Peyer's patch (tissue), 4 donors: ENCODE results near the gene PDE10A. TPM values are rescaled to one million over a fixed set of nuclear protein-coding genes. Genes with fewer than 3 reads are reported as not detected.

Experiments
- DNase-seq, 3 donors: peaks; one replicate each; pipeline ENCODE4 v3.0.0-alpha.2; 2017 to 2019
- H3K27ac ChIP-seq, 4 donors: fragments of 200-600 bp; sonication (generic); one replicate each; pipeline ENCODE4 v1.5.1; 2016 to 2019
- H3K27me3 ChIP-seq, 2 donors: fragments of 200-600 bp; sonication (generic); one replicate each; pipeline ENCODE4 v1.5.1; 2019
- H3K36me3 ChIP-seq, 3 donors: fragments of 200-600 bp; sonication (generic); one replicate each; pipeline ENCODE4 v1.5.1; 2016 to 2019
- H3K4me1 ChIP-seq, 4 donors: fragments of 200-600 bp; sonication (generic); one replicate each; pipeline ENCODE4 v1.5.1; 2016 to 2019
- H3K4me3 ChIP-seq, 4 donors: fragments of 200-600 bp; sonication (generic); 1 replicate in 3 of 4; 2 replicates in 1 of 4; pipeline ENCODE4 v1.5.1; 2016 to 2019; ENCODE audit warnings: mild to moderate bottlenecking in 1 of 4
- H3K9me3 ChIP-seq, 4 donors: fragments of 200-600 bp; sonication (generic); one replicate each; pipeline ENCODE4 v1.5.1; 2016 to 2019; ENCODE audit warnings: mild to moderate bottlenecking in 1 of 4
- POLR2A ChIP-seq, 2 donors: fragments of 450-650 bp; IDR thresholded peaks; one replicate each; pipeline ENCODE4 v1.5.1; 2017; ENCODE audit warnings: antibody characterized with exemption in 2 of 2, mild to moderate bottlenecking in 2 of 2, moderate library complexity in 2 of 2
- total RNA-seq, 4 donors: library from RNA; depleted of rRNA; stranded (reverse); fragments of >200 nt; gene quantifications; one replicate each; pipeline ENCODE4 v1.1.0, GENCODE V29; 2016
- TF ChIP-seq, protein P1 (sequence below), 6 experiments: fragments of 450-650 bp in 4 of 6; fragments of 200-600 bp in 2 of 6; sonication (generic) in 1 of 6; IDR thresholded peaks; one replicate each; pipeline ENCODE4 v1.5.1; 2017 to 2019; ENCODE audit warnings: antibody characterized with exemption in 6 of 6, mild to moderate bottlenecking in 3 of 6, moderate library complexity in 1 of 6

PDE10A gene
- total RNA-seq: 1 to 10 TPM in 3 of 4 donors, under 1 TPM in 1; 0.35 to 8.8 (median 6.0) TPM

DNA sequence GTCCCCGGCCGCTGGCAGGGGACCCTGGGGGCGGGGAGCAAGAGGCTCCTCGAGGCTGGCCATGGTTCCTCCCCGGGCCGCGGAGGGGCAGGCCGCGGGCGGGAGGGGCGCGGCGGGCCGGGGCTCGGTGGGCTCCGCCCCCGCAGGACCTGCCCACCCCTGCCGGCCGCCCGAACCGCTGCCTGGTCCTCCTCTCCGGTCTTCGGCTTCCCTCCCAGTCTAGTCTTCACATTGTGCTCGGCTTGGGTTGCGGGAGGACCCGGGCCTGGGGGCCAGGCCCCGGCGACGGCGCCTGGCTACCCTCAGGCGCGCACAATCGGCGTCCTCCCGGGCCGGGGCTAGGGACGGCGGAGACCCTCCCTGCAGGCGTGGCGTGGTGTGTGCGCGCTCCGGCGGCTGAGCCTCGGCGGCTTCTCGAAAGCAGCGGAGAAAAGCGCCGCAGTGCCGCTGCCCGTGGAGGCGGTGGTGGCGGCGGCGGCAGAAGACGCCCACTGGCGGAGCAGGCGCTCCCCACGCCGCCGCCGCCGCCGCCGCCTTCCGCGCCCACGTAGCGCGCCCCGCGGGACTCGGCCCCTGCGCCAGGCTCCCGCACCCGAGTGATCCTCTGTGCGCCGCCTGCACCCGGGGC, at the start of gene PDE10A:
PDE10A (minus strand) TSS at position 493 of the 628 bp plus-strand sequence; CDS start at position 63, 430 bp downstream.
- DNase-seq: no peak
- peak within 1 kb of the TSS in 3 of 4 donors; percentile 30 to 49 (median 43) for H3K27ac ChIP-seq

DNA sequence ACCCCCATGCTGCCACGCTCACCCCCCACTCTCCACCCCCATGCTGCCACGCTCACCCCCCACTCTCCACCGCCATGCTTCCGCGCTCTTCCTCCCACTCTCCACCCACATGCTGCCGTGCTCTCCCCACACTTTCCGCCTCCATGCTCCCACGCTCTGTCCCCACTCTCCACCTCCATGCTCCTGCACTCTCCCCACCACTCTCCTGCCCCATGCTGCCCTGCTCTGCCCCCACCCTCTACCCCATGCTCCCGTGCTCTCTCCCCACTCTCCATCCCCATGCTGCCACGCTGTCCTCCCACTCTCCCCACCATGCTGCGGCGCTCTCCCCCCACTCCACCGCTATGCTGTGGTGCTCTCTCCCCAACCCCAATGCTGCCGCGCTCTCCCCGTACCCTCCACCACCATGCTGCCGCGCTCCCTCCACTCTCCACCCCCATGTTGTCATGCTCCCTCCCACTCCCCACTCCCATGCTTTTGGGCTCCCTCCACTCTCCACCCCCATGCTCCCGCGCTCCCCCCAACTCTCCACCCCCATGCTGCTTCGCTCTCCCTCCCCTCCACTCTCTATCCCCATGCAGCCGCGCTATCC, 46.0 kb upstream of the PDE10A start:
- Histone ChIP-seq H3K9me3 (no peaks in the 10 kb centered on the region), H3K4me3 (no peak overlapping the region), H3K27me3 (no peaks in the 10 kb centered on the region), H3K4me1 (no peaks in the 10 kb centered on the region), H3K27ac (no peak overlapping the region), H3K36me3 (no peaks in the 10 kb centered on the region)
- TF ChIP-seq POLR2A (IDR thresholded peaks at IDR 0.05): no peak
- TF ChIP-seq, protein P1, sequence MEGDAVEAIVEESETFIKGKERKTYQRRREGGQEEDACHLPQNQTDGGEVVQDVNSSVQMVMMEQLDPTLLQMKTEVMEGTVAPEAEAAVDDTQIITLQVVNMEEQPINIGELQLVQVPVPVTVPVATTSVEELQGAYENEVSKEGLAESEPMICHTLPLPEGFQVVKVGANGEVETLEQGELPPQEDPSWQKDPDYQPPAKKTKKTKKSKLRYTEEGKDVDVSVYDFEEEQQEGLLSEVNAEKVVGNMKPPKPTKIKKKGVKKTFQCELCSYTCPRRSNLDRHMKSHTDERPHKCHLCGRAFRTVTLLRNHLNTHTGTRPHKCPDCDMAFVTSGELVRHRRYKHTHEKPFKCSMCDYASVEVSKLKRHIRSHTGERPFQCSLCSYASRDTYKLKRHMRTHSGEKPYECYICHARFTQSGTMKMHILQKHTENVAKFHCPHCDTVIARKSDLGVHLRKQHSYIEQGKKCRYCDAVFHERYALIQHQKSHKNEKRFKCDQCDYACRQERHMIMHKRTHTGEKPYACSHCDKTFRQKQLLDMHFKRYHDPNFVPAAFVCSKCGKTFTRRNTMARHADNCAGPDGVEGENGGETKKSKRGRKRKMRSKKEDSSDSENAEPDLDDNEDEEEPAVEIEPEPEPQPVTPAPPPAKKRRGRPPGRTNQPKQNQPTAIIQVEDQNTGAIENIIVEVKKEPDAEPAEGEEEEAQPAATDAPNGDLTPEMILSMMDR (IDR thresholded peaks at IDR 0.05): no peak
- no peak for DNase-seq

More for the DNA sequence above, at the start of gene PDE10A:
- TF ChIP-seq POLR2A (IDR thresholded peaks at IDR 0.05): no peak
- TF ChIP-seq, protein P1 (IDR thresholded peaks at IDR 0.05): no peak
- peaks cover 0 to 33% of the 10 kb centered on the region in 2 donors for H3K27me3 ChIP-seq
- H3K4me1 ChIP-seq: peaks cover 0 to 38% (median 0%) of the 10 kb centered on the region in 4 donors
- peak within 1 kb of the TSS; percentile 33 to 56 (median 44) for H3K4me3 ChIP-seq
- H3K9me3 ChIP-seq: peaks cover 0 to 5% (median 0%) of the 10 kb centered on the region in 4 donors
- no peaks in the 10 kb centered on the region for H3K36me3 ChIP-seq

DNA sequence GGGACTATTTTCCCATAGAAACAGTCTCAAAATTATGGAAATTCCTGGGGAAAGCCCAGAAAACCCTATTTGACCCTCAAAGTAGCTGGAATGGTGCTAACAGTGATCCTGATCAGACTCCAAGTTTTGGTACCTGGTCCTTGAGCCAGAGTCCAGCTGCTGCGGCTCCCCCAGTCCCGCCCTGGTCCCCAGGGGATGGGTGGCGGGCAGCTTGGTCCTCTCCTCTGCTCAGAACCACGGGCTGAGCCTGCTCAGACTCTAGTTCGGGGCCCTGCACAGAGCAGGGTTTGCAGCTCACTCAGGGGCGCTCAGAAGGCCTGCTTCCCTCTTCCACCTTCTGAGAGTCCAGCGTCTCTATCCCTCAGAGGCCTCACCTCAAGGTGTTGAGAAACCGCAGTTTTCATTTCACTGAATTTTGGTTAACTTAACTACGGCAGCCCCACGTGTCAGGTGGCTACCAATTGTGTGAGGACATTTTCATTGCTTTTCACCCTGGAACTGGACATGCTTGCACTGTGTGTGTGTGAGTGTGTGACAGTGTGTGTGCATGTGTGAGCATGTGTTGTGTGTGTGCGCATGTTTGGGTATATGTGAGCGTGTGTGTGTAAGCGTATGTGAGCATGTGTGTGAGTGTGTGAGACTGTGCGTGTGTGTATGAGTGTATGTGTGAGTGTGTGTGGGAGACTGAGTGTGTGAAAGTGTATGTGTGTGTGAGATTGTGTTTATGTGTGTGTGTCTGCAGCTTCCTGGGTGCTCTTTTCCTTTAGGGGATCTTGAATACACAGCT, 44.2 kb upstream of the PDE10A start:
- Histone ChIP-seq H3K4me1 (no peaks in the 10 kb centered on the region), H3K27me3 (no peaks in the 10 kb centered on the region), H3K4me3 (no peak overlapping the region), H3K36me3 (no peaks in the 10 kb centered on the region), H3K27ac (no peak overlapping the region), H3K9me3 (no peaks in the 10 kb centered on the region)
- TF ChIP-seq, protein P1 (IDR thresholded peaks at IDR 0.05): no peak
- DNase-seq: no peak

DNA sequence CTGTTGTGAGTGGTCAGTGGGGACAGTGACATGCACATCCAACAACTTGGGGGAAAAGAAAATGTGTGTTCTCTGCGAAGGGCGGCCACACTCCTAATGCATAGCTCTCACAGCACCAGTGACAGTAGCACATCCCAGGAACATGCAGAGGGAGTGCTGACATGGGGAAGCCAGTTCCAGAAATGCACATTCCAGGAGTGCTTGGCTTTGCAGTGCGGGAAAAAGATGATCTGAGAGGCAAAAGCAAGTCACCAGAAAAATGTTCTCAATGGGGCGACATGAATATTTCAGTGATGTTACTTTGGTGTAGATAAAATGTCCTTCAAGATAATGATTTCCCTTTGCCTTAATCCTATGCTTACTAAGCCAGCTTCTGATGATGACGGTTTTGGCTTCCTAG, 42.9 kb upstream of the PDE10A start:
- H3K4me3 ChIP-seq: no peak overlapping the region
- TF ChIP-seq POLR2A (IDR thresholded peaks at IDR 0.05): no peak
- TF ChIP-seq, protein P1 (IDR thresholded peaks at IDR 0.05): no peak
- no peak overlapping the region for H3K27ac ChIP-seq
- H3K36me3 ChIP-seq: no peaks in the 10 kb centered on the region
- no peaks in the 10 kb centered on the region for H3K9me3 ChIP-seq
- H3K27me3 ChIP-seq: no peaks in the 10 kb centered on the region
- H3K4me1 ChIP-seq: no peaks in the 10 kb centered on the region
- DNase-seq: no peak

DNA sequence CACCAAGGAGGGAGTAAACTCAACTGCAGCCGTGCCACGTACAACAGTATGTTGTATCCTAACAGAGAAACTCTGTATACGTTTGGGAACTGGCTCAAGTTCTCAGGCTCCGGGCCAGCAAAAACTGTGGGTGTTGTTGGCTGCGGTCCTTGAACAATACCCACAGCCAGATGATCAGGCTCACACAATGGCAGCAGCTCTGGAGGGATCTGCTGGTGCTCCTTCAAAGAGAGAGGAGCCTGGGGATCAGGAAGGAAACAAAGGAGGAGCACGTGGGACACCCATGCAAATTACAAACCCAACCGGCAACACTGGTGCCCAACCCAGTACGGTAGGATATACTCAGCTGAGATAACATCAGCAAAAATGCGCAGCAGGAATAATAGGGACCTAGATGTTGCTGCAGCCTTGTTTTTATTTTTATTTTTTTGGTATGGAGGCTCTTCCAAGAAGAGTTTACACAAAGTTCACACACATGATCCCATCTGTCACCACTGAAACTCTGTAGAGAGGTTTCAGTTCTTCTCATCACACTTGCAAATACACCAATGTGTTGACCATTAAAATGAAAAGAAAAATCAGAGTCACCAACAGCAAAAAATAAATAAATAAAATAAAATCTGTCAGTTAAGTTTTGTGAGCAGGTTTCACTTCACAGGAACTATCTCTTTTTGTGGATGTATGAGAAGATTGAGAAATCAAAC, 41.2 kb upstream of the PDE10A start:
- no peaks in the 10 kb centered on the region for H3K27me3 ChIP-seq
- DNase-seq: no peak
- H3K27ac ChIP-seq: no peak overlapping the region
- H3K4me3 ChIP-seq: no peak overlapping the region
- H3K9me3 ChIP-seq: no peaks in the 10 kb centered on the region
- no peaks in the 10 kb centered on the region for H3K4me1 ChIP-seq
- H3K36me3 ChIP-seq: no peaks in the 10 kb centered on the region
- no peak for TF ChIP-seq POLR2A (IDR thresholded peaks at IDR 0.05)
- TF ChIP-seq, protein P1 (IDR thresholded peaks at IDR 0.05): no peak
